Measurements from ENCODE around the gene ARID5B. TPM values are rescaled to one million over a fixed set of nuclear protein-coding genes. Genes with fewer than 3 reads are reported as not detected.

ARID5B gene
- polyA plus RNA-seq, 1 experiment, result 137 TPM

GRCh38 chr10:62095181-62096122 lies 194.0 kb downstream of the ARID5B start:
- ChIA-PET POLR2A (interaction anchor here (0.6 to 2.6 kb wide), 8 partner anchors 36 to 150 kb away, joined by 3 to 16 read pairs (median 4); no protein-coding TSS in a partner anchor), CTCF (interaction anchor here (0.6 kb wide), 1 partner anchor 154 kb away, joined by 3 read pairs; no protein-coding TSS in a partner anchor)
- DNase-seq (ENCODE audit: low read depth, low spot score), result no peak
- peaks cover 4% of the 10 kb centered on the region; the same call in 1 of the 2 replicates for H3K9me3 ChIP-seq (ENCODE audit: control insufficient read depth, insufficient read depth, low read length)
- H3K27ac ChIP-seq (ENCODE audit: low read depth, low read length), result peak overlapping the region; percentile 77
- no peak for TF ChIP-seq CTCF (IDR thresholded peaks at IDR 0.05; ENCODE audit: low read depth, low read length)
- H3K4me3 ChIP-seq (ENCODE audit: low read depth, low read length), result no peak overlapping the region
- no peaks in the 10 kb centered on the region for H3K27me3 ChIP-seq (ENCODE audit: control insufficient read depth, insufficient read depth, low read length)

- H3K9me3 ChIP-seq (ENCODE audit: control insufficient read depth, insufficient read depth, low read length), result peaks cover 4% of the 10 kb centered on the region; the same call in 1 of the 2 replicates
- no peak for DNase-seq (ENCODE audit: low read depth, low spot score)
- H3K27me3 ChIP-seq (ENCODE audit: control insufficient read depth, insufficient read depth, low read length), result no peaks in the 10 kb centered on the region
- H3K4me3 ChIP-seq (ENCODE audit: low read depth, low read length), result no peak overlapping the region
- ChIA-PET CTCF (no interaction called here), POLR2A (interaction anchor here (0.6 to 2.2 kb wide), 4 partner anchors 14 to 147 kb away, joined by 3 to 5 read pairs (median 4); no protein-coding TSS in a partner anchor)
- no peak for TF ChIP-seq CTCF (IDR thresholded peaks at IDR 0.05; ENCODE audit: low read depth, low read length)
- H3K27ac ChIP-seq (ENCODE audit: low read depth, low read length), result peak overlapping the region; percentile 47
Measured at GRCh38 chr10:62096256-62096933, 194.9 kb downstream of the ARID5B start.

- H3K27ac ChIP-seq (ENCODE audit: low read depth, low read length), result no peak overlapping the region
- TF ChIP-seq CTCF (IDR thresholded peaks at IDR 0.05; ENCODE audit: low read depth, low read length), result no peak
- ChIA-PET POLR2A (interaction anchor here (1.0 kb wide), 1 partner anchor 33 kb away, joined by 4 read pairs; no protein-coding TSS in a partner anchor), CTCF (interaction anchor here (1.3 to 1.5 kb wide), 2 partner anchors 146 to 150 kb away, joined by 5 read pairs; no protein-coding TSS in a partner anchor)
- no peaks in the 10 kb centered on the region for H3K27me3 ChIP-seq (ENCODE audit: control insufficient read depth, insufficient read depth, low read length)
- no peak overlapping the region for H3K4me3 ChIP-seq (ENCODE audit: low read depth, low read length)
- no peaks in the 10 kb centered on the region for H3K9me3 ChIP-seq (ENCODE audit: control insufficient read depth, insufficient read depth, low read length)
- no peak for DNase-seq (ENCODE audit: low read depth, low spot score)
Measured at GRCh38 chr10:62098278-62099121, 197.0 kb downstream of the ARID5B start.

GRCh38 chr10:62099299-62099698 lies 197.8 kb downstream of the ARID5B start:
- no peak for DNase-seq (ENCODE audit: low read depth, low spot score)
- Histone ChIP-seq H3K9me3 (ENCODE audit: control insufficient read depth, insufficient read depth, low read length) (no peaks in the 10 kb centered on the region), H3K27me3 (ENCODE audit: control insufficient read depth, insufficient read depth, low read length) (no peaks in the 10 kb centered on the region), H3K4me3 (ENCODE audit: low read depth, low read length) (no peak overlapping the region), H3K27ac (ENCODE audit: low read depth, low read length) (no peak overlapping the region)
- ChIA-PET POLR2A (interaction anchor here (0.6 to 1.0 kb wide), 3 partner anchors 26 to 45 kb away, joined by 4 to 5 read pairs (median 4); no protein-coding TSS in a partner anchor), CTCF (interaction anchor here (0.7 kb wide), 1 partner anchor 53 kb away, joined by 4 read pairs; no protein-coding TSS in a partner anchor)
- no peak for TF ChIP-seq CTCF (IDR thresholded peaks at IDR 0.05; ENCODE audit: low read depth, low read length)

All from AG04450 (cell line).